ENCODE results near the gene FANCD2.
A peak's percentile ranks its signal among the peaks of the same experiment; 100 is the strongest.
"Not testable (repeated sequence)": the region's sequence is repeated elsewhere in the genome, so short reads cannot be mapped to it uniquely, and the experiment has no call there.

FANCD2 gene

GRCh38 chr3:10026084-10026890 is at the start of gene FANCD2:
FANCD2 (plus strand) TSS chr3:10026437; CDS start chr3:10028658, 2,221 bp downstream.
- peak; percentile 91 for DNase-seq

GRCh38 chr3:9976721-9977709 is 49.2 kb upstream of the FANCD2 start:
- no peak for DNase-seq

- no peak for DNase-seq
Measured at GRCh38 chr3:9978710-9979305, 47.4 kb upstream of the FANCD2 start.

- no peak for DNase-seq
Measured at GRCh38 chr3:9980251-9980650, 46.0 kb upstream of the FANCD2 start.

GRCh38 chr3:9986230-9986725 is 40.0 kb upstream of the FANCD2 start:
- no peak for DNase-seq

GRCh38 chr3:9994086-9994844 is 32.0 kb upstream of the FANCD2 start:
- DNase-seq, result no peak

GRCh38 chr3:10000686-10001085 is 25.6 kb upstream of the FANCD2 start:
- no peak for DNase-seq

DNA sequence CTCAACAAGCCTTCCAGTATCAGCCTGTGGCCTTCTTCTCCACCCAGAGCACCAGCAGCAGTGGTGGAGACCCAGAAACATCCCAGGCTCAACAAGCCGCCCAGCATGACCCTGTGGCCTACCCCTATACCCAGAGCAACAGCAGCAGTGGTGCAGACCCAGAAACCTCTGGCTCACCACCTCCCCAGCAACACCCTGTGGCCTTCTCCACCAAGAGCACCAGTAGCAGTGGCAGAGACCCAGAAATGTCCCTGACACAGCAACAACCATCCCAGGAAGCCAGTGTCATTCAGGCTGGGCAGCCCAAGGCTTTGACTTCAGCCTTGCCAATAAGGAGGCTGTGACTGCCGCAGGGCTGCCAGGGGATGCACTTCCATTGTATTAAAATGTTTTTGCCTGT is 23.3 kb upstream of the FANCD2 start:
- no peak for DNase-seq

GRCh38 chr3:10004506-10004905 is 21.7 kb upstream of the FANCD2 start:
- no peak for DNase-seq

GRCh38 chr3:10004960-10005564 is 21.2 kb upstream of the FANCD2 start:
- no peak for DNase-seq

DNA sequence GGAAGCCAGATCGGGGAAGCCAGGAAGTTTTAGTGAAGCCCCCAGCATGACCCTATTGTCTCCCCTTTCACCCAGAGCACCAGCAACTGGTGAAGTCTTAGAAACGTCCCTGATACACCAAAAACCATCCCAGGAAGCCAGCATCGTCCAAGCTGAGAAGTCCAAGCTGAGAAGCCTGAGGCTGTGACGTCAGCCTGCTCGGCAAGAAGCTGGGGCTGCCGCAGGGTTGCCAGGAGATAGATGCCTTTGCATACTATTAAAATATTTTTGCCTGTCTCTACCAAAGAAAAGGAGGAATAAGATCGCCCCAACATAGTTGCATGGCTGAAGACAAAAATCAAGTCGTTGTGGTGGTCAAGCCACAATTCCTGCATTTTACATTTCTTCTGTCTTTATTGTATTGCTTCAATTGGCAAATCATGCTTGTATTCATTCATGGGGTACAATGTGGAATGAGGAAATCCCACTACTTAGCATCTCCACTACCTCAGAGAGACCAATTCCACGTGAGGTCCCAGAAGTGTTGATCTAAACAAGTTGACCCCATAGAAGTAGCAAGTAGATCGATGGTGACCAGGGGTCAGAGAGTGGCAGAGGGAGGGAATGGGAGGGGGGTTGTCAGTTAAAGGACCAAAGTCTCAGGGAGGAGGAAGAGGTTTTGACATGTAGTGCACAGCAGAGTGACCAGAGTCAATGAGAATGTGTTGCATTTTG is 20.0 kb upstream of the FANCD2 start:
- no peak for DNase-seq

DNA sequence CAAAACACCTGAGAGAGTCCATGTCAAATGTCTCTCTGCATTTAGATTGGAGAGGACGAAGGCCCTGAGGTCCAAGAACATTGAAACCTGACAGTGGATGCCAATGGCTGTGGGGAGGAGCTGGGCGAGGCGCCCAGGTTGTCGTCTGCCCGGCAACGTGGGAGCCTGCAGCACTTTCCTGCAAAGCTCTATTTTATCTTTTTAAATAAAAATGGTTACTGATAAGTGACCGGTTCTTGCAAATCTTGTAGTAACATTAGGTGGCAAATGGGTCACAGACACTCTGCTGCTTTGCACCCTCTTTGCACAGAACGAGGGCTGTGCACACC is 19.5 kb upstream of the FANCD2 start:
- DNase-seq, result no peak

- no peak for DNase-seq
Measured at GRCh38 chr3:10007126-10007782, 19.0 kb upstream of the FANCD2 start.

DNA sequence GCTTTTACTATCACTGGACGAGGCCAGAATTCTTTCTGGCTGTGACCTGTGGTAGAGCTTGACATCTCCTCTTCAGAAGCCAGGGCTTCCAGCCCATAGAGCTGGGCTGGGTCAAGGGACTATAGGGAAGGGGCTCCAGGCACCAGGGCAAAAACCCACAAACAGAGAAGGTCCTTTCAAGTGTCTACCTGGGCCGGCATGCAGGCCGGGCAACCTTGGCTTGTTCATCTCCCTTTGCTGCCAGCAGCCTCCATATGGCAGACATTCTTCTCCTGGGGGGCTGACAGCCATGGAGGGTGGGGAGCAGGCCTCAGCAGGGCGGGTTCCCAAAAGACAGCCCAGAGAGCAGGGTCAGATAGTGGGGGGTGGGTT is 18.0 kb upstream of the FANCD2 start:
- DNase-seq, result not testable (repeated sequence)

- peak; percentile 84 for DNase-seq
Measured at GRCh38 chr3:10008588-10009344, 17.5 kb upstream of the FANCD2 start.

DNA sequence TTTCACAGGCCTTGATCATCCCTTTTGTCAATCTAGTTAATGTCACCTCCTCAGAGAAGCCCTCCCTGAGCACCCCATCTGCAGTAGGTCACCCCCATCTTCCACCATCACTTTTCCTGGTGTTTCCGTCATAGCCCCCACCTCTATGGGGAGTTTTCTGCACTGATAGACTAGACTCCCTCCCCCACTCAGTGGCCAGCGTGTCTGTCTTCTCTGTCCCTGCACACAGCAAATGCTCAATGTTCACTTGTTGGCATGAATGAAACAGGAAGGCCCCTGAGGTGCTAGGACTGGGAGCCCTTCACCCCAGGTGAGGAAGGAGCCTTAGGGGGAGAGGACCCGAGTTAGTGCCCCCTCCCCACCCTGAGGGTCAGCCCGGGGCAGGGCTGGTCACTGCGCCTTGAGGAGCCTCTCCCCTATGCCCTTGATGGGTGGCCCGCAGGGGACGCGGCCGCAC is 15.8 kb upstream of the FANCD2 start:
- no peak for DNase-seq

DNA sequence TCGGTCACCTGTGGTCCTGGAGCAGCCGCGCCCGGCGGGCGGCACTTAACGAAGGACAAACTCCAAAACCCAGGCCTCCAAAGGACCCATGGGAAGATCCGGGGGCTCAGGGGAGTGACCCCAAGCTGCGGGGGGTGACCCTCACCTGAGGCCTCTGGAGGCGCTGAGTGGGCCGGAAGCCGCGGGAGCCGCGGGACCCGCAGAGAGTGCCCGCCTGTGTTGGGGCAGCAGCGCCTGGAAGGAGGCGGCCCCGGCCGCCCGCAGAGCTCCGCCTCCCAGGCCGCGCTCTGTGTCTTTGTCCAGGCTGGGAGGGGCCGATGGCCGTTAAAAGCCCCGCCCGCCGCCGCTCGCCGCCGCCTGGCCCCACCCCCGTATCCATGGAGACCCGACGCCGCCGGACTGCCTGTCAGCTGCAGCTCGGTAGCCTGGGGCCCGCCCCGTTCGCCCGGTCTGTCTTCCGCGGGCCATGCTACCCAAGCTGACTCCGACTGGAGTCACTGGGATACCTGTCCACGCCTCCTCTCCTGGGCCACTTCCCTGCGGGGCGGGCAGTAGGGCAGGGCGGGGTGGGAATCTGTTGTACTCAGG is 15.3 kb upstream of the FANCD2 start:
- DNase-seq, result peak; percentile 71

GRCh38 chr3:10011631-10012030 is 14.6 kb upstream of the FANCD2 start:
- DNase-seq, result no peak

- DNase-seq, result no peak
Measured at GRCh38 chr3:10012106-10012505, 14.1 kb upstream of the FANCD2 start.

All from activated naive CD4-positive, alpha-beta T cell treated with anti-CD3 and anti-CD28 coated beads, Interleukin-2, amount 50 U/mL, for 16 hours (primary cell).